Mucosa of descending colon (tissue), 3 donors: Measurements from ENCODE around the gene HOXC9. TPM values are rescaled to one million over a fixed set of nuclear protein-coding genes. Genes with fewer than 3 reads are reported as not detected.

Source experiments
- ATAC-seq: fragments of 200-7000 bp; cut with Tn5 transposase; one replicate; pipeline ENCODE4 v1.9.1; 2020; ENCODE audit warnings: mild to moderate bottlenecking, moderate library complexity
- DNase-seq, 3 donors: peaks; one replicate each; pipeline ENCODE4 v3.0.0-alpha.2; 2020
- H3K36me3 ChIP-seq: fragments of 200-600 bp; one replicate; pipeline ENCODE4 v1.8.0; 2021; ENCODE audit warnings: low read depth, mild to moderate bottlenecking
- H3K4me1 ChIP-seq: fragments of 200-600 bp; one replicate; pipeline ENCODE4 v1.8.0; 2021; ENCODE audit warnings: low read depth, mild to moderate bottlenecking
- H3K4me3 ChIP-seq: fragments of 200-600 bp; one replicate; pipeline ENCODE4 v1.8.0; 2021; ENCODE audit warnings: mild to moderate bottlenecking
- H3K9me3 ChIP-seq: fragments of 200-600 bp; one replicate; pipeline ENCODE4 v1.8.0; 2021; ENCODE audit warnings: mild to moderate bottlenecking
- CTCF ChIP-seq: fragments of 200-600 bp; IDR thresholded peaks from one replicate; pipeline ENCODE4 v1.8.0; 2022; ENCODE audit warnings: antibody characterized with exemption, mild to moderate bottlenecking
- intact Hi-C, 2 donors: fragments of 100-400 bp; cut with DNase I in 1 of 2; cut with micrococcal nuclease in 1 of 2; formaldehyde crosslinking; loops; one replicate each; pipeline versions ENCODE4 v1.11.0 to v1.11.1; 2022; cut with DNase I, micrococcal nuclease
- total RNA-seq, 3 donors: library from RNA; stranded (reverse); fragmentation: NEBNext Ultra II Directional in 2 of 3; extraction: Animal tissue kit (Norgen Biotek cat#: 25700) in 2 of 3; gene quantifications; one replicate each; pipeline versions ENCODE4 v1.2.1 to v1.2.4, GENCODE V29; 2021 to 2023
- donor health status: DM: no; HTN: no; CAD: no; lungs with moderate emphysema.
- donor health status: DM: no; HTN: no; CAD: no.
- donor health status: DM: no; HTN: yes; CAD: no.

Gene HOXC9
- total RNA-seq, 3 donors from 2014 or later: not detected

- H3K36me3 ChIP-seq: no peaks in the 10 kb centered on the region
- no peak for TF ChIP-seq CTCF
- H3K9me3 ChIP-seq: no peaks in the 10 kb centered on the region
- ATAC-seq: no peak
- no peak overlapping the region for H3K4me3 ChIP-seq
- H3K4me1 ChIP-seq: peaks cover 3% of the 10 kb centered on the region
- no peak for DNase-seq
- intact Hi-C loops: no loop called here
These were observed 29.5 kb upstream of the HOXC9 start for GRCh38 chr12:53970451-53970850.

GRCh38 chr12:53971129-53971528 is 28.8 kb upstream of the HOXC9 start:
- ATAC-seq (no peak), DNase-seq (no peak)
- Histone ChIP-seq H3K9me3 (peaks cover 3% of the 10 kb centered on the region), H3K36me3 (no peaks in the 10 kb centered on the region), H3K4me3 (no peak overlapping the region), H3K4me1 (peaks cover 3% of the 10 kb centered on the region)
- intact Hi-C loops: no loop called here
- TF ChIP-seq CTCF: no peak

- no peak for TF ChIP-seq CTCF
- peaks cover 6% of the 10 kb centered on the region for H3K9me3 ChIP-seq
- DNase-seq (no peak), ATAC-seq (no peak)
- no peak overlapping the region for H3K4me3 ChIP-seq
- intact Hi-C loops: no loop called here
- H3K36me3 ChIP-seq: no peaks in the 10 kb centered on the region
- peaks cover 3% of the 10 kb centered on the region for H3K4me1 ChIP-seq
These were observed 28.3 kb upstream of the HOXC9 start for GRCh38 chr12:53971686-53972085.

- no peak for TF ChIP-seq CTCF
- Histone ChIP-seq H3K4me3 (no peak overlapping the region), H3K9me3 (peaks cover 6% of the 10 kb centered on the region), H3K4me1 (peaks cover 3% of the 10 kb centered on the region), H3K36me3 (no peaks in the 10 kb centered on the region)
- ATAC-seq (no peak), DNase-seq (no peak)
- intact Hi-C loops: no loop called here
These were observed 27.7 kb upstream of the HOXC9 start for GRCh38 chr12:53972152-53972702.

GRCh38 chr12:53972722-53973235 is 27.2 kb upstream of the HOXC9 start, which contains the start of gene HOXC11:
Gene HOXC11 (plus strand): TSS chr12:53973126. CDS start chr12:53973242, 116 bp downstream.
- ATAC-seq (no peak), DNase-seq (no peak)
- Histone ChIP-seq H3K9me3 (peaks cover 6% of the 10 kb centered on the region), H3K36me3 (no peaks in the 10 kb centered on the region), H3K4me3 (no peak within 1 kb of the TSS), H3K4me1 (peaks cover 3% of the 10 kb centered on the region)
- intact Hi-C loops: no loop called here
- TF ChIP-seq CTCF: no peak
